NCI-H128 (cell line): ENCODE results near the gene INSRR.

Experiments
- DNase-seq: peaks from one replicate; lab custom pipeline; 2025; ENCODE audit not compliant: unreplicated experiment; lab: John Stamatoyannopoulos, UW

Gene INSRR

DNA sequence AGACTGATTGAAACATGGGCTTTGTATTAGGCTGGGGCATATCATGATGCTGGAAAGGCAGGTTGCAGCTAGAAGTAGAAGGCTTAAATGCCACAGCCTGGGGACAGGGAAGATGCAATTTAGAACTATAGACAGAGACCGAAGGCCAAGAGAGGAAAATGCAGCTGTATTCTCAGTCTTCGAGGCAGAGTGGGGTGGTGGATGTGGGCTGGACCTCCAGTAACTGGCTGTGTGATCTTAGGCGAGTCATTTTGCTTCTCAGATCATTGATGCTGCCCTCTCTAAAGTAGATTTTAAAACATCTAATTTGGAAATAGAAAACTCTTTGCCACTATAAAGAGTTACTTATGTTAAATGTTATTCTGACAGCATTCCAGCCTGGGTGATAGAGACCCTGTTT, 24.6 kb downstream of the INSRR start:
- DNase-seq = no peak

DNA sequence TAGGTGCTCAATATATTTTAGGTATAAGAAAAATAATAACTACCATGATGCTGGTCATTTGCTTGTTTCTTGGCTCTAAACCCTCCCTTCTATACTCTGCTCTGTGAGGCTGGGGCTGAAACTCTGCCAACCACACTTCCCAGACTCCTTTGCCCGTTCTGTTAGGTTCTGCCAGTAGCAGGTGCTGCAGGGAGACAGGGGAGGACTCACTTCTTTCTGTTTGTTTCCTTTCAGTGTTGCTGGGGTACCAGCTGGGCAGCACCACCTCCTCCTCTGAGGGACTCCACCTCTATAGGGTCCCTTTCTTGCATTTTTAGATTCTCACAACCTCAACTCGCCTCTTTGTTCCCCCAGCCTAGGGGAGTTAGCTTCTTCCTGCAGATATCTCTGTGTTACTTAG, 25.3 kb downstream of the INSRR start:
- DNase-seq = no peak

DNA sequence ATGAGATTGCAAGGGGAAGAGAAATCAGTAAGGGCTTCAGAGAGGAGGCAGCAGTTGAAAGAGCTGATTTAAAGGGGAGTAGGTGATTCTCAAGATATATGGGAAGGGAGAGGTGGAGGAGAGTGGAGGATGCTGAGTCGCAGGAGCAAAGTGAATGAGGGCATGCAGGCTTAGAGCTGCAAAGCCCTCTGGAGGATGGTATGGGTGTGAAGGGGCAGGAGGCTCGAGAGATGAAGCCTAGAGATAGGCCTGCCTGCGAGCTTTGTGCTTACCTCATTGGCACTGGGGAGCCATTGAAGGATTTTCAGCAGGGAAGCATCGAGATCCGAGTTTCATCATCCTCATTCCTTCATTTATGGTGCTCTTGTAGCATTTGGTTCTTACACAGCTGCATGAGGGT, 26.5 kb downstream of the INSRR start:
- no peak for DNase-seq

DNA sequence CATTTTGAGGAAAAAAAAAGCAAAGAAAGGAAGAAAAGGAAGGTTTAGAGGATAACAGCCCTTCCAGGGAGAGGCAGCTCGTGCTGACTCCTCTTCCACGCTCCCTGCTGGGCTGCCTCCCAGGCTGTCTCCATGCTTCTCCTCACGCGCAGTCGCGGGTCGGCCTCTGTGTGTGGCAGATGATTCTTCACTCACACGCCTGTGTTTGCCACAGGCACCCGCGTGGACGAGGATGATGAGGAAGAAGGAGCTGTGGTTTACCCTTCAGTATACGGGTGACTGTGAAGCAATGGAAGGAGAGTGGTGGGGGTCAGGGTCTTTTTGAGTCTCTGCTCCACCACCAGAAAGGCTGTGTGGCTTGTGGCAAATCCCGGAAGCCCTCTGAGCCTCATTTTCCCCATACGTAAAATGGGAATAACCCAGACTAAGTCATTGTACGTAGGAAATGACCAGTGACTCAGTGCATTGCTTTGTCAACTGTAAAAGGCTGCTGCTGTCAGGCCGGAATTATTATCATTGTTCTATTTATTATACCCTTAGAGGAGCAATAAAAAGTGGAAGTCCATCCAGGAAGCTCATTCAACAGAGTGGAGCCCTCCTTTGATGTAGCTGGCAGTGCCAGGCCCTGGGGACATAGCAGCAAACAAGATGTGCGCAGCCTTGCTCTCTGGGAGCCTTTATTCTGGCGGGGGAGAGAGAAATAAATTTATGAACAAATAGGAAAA, 30.4 kb downstream of the INSRR start:
- DNase-seq = no peak

DNA sequence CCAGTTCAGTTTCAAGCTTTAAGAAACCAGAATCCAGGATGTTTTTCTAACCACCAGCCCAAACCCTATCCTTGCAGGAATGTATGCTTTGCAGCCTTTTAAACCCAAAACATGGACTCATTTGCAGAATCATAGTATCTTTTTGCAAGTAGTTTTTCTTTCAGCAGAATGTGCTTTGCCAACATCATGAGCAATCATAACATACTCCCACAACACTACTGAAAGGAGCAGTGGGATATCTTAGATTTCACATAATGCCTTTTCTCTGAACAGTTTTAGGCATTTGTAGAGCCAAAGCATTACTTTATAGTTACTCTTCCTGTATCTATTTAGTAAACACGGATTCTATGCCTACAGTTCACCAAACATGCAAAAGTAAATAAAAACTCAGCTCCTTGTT, 32.3 kb downstream of the INSRR start:
- DNase-seq = no peak

DNA sequence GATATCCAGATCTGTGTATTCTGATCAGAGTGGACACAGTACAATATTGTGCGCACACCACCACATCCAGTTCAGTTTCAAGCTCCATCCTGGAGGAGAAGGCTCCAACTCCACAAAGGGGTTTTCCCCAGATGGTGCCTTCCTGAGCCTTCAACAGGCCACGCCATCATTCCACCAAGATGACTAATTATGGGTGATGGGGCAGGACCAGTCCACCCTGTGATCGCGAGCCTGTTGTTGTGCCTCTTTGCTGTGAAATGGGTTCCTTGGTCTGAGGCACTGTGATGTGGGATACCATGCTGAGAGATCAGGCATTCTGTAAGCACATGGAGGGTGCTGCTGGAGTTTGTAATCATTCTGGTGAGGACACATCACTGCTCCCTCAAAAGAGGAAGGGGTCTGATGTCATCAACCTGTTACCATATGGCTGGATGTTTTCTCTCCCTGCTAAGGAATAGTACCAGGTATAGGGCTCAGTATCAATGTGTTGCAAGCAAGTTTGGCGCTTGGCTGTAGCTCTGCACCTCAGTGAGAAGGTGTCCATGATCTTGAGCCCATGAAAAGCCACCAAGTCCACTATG, 35.6 kb downstream of the INSRR start:
- no peak for DNase-seq

DNA sequence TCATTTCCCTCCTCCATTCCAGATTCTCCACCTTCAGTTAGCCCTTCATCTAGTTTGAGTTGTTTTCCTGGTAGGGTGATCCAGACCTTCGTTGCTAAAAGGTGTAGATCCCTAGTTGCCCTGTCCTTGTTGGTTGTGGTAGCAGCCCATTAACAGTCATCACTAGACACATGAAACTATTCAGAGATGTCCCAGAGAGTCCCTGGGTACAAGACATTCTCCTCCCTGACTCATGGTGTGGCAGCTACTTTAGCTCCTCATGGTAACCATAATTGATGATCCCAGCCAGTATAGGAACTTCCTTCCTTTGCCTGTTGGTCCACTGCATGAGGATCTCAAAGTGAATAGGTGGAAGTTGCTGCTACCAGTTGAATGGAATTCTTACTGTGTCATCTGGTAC, 36.2 kb downstream of the INSRR start:
- DNase-seq = no peak

DNA sequence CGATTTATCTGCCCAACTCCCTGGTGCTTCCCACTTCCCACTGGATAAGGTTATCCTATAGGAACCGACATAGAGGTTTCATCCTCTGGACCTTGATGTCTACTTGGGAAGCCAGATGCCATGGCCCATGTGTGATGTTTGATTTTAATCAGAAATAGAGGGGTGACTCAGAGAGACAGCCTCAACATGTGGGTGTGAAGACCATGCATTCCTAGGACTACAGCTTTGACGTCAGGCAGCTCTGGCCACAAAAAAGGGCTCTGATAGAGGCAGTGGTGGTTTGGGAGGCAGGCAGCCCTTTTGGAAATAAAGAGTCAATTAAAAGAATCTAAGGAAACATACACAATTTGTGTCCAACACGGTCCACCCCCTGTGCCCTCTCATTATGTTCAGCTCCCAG, 37.1 kb downstream of the INSRR start:
- no peak for DNase-seq

DNA sequence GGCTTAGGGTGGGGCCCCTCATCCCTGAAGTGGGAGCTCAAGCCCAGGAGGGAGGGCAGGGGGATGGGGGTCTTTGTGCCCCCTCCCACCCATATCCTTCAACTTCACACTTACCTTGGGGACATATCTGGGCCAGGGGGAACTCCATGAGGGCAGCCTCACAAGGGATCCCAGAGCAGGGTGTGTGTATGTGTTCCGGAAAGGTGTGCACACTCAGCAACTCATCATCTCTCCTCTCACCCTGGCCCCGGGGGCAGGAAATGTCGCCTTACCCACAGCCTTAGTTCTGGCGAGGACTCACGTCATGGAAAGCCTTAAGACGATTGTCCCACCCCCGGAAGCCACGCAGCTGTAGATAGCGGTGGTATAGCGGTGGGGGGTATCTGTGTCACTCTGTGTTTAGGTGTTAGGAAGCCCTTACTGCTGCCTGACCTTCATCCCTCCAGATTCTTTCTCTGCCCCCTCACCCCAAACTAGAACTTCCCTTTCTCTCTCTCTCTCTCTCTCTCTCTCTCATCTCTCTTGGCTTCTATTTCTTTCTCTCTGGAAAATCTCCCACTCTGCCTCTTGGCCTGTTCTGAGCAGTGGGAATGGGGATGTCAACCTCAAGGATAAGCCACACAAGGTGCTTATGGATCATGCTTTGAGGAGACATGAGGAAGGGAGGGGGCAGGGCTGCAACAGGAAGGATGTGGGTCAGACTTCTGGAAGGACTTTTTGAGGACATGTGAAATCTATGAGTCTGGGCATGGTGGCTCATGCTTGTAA, 42.2 kb downstream of the INSRR start, which contains the start of gene SH2D2A:
SH2D2A (minus strand) TSS at position 288 of the 768 bp plus-strand sequence; CDS start at position 148, 140 bp downstream.
- DNase-seq = no peak

DNA sequence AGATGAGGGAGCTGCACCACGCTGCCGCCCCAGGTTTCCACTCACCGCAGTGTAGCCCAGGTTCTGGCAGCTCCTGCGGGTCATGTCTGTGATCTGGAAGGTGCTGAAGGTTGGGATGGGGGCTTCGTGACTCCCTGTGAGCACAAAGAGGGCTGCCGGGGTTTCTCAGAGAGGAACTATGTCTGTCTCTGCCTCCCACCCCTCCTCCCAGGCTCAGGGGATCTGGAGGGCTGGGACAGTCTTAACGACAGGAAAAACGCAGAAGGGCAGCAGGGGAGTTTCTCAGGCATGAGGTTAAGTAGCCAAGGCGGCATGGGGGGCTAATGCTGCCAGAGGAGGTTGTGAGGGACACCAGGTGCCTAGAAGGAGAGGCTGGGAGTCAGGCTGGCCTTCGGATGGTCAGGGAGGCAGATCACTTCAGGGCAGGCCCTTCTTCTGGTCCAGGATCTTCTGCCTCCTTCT, 42.9 kb downstream of the INSRR start:
- DNase-seq = no peak

DNA sequence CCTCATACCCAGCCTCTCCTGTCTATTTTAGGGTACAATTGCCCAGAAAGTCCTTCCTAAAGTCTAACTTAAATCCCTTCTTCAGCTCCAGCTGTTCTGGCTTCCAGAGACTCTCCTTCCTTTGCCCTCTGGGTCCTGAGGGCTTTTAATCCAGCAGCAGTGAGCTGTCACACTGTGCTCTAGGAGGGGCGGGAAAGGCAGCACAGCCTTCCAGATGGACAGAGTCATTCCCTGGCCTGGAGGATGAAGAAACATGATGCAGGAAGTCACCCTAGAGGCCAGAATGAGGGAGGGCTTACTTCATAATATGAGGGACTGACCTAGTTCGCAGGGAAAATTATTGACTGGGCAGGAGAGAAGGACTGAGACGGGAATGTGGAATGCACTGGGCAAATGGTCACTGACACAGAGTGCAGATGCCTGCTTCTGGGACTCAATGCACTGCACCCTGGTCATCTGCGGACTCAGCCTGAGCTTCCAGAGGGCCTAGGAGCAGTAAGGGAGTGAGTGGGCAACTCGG, 43.5 kb downstream of the INSRR start:
- DNase-seq = no peak

DNA sequence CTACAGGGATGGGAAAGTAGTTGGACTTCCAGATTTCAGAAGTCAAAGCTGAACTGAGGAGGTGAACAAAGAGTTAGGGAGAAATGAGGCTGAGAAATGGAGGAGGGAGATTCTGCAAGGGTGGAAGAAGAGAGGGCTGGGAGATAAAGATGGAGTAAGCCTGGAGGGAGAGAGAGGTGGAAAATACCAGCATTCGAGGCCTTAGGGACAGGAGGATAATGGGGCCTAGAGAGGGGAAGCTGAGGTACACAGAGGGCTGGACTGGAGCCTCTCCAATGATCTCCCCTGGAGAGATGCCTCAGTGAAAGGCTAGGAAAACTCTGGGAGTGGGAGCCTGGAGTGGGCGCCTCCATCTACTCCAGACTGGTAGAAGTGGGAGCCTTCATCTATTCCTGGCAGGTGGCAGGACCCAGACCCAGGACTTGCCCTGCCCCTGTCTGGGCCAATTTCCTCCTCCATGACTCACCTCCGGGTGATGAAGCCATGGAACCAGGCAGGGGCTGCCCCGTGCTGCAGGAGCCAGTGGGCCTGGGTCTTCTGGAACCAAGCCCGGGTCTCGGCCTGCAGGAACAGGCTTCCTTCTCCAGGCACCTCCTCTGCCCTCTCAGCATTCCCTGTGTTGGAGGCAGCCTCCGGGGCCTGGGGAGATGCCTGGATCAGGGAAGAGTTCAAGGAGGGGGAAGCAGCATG, 44.2 kb downstream of the INSRR start:
- no peak for DNase-seq

DNA sequence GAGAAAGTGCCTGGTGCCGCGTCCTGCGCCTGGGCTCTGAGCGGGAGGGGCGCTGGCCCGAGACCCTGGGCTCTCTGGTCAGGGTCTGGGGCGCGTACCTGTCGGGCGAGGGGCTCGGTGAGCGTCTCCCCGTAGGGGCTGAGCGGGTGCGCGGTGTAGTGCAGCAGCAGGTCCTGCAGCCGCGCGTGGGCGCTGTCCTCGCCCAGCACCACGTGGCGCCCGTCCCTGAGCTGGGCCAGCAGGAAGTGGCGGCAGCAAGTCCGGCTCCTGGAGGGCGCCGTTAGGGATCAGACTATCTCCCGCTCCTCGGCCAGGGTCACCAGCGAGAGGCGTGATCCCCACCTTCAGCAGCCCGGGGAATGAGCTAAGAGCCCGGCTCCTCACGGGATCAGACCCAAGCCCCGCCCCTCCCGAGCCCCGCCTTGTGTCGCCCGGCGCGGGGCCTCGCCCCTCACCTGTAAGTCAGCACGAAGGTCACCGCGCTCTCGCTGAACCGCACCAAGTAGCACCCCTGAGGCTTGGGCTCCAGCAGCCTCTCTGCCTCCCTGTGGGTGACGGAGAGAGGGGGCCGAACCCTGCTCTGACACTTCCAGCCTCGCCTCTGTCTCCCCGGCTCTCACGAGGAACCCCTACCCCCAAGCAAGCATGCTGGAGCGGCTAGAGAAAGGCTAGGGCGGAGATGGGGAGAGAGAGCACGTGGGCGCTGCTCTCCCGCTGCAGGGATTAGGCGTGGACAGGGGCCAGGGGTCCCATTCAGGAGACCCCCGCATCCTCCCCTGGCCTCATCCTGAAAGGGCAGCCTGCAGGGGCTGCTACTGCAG, 45.0 kb downstream of the INSRR start:
- no peak for DNase-seq

DNA sequence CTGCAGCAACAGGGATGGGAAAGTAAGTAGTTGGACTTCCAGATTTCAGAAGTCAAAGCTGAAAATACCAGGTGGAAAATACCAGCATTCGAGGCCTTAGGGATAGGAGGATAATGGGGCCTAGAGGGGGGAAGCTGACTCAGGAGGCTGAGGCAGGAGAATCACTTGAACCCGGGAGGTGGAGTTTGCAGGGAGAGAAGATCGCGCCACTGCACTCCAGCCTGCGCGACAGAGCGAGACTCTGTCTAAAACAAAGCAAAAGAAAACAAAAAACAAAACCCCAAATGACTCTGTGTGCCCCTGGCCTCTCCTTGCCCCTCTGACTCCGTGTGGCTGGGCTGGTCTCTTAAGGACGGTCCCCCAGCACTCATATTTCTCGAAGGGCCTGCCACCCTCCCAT, 45.6 kb downstream of the INSRR start:
- no peak for DNase-seq

DNA sequence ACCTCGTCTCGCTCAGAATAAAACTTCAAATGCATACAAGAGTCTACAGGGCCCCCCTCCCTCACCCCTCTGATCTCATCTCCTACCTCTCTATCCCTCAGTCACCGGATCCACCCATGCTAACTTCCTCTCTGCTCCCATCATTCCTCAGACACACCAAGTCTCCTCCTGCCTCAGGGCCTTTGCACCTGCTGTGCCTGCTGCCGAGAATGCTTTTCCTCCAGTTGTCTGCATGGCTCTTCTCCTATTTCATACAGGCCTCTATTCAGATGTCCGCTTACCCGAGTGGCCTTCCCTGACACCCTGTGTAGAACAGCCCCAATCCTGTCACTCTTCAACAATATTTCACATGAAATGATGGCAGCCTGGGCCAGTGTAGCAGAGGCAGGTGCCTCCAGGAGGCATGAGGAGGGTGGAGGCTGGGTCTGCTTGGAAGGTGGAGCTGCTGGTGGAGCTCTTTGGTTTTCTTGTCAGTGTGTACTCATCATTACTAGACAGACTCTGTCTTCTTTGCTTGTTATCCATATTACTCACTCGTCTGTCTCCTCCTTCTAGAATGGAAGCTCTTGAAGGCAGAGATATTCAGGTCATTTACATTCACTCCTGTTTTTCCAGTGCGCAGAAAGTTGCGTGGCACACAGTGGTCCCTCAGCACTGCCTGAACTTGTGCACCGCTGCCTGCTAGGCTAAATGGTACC, 46.5 kb downstream of the INSRR start:
- DNase-seq = no peak

DNA sequence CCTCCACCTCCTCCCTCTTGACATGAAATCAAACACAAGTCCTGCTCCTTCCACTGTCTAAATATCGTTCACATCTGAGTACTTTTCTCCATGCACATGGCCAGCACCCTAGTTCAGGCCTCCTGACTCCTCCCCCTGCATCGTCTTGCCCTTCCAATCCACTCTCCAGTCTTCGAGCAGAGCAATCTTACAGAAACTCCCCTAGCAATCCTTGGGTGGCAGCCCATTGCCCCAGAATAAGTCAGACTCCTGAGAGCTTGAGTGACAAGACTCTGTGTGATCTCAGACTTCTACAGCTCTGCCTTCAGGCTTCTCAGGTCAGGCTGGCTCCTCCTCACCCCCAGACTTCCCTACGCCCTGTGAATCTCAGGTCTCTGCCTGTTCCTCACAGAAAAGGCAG, 47.7 kb downstream of the INSRR start:
- DNase-seq = no peak

DNA sequence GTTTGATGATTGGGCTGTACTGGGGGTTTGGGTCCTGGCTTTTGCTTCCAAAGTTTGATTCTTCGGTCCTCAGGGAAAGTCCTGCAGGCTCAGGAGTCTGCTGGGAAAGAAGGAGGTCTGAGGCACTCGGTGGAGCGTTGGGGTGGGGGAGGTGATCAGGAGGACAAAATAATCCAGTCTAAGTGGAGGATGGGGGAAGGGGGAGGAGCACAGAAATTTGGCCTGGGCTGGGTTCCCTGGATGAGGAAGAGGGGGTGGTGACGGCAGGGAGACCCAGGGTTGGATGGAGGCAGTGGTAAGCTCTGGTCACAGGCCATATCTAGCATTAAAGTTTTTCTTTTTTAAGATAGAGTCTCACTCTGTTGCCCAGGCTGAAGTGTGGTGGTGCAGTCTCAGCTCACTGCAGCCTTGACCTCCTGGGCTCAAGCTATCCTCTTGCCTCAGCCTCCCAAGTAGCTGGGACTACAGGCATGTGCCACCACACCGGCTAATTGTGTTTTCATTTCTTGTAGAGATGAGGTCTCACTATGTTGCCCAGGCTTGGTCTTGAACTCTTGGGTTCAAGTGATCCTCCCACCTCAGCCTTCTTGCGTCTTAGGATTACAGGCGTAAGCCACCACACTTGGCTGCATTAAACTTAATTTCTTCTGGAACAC, 49.1 kb downstream of the INSRR start:
- DNase-seq = no peak

DNA sequence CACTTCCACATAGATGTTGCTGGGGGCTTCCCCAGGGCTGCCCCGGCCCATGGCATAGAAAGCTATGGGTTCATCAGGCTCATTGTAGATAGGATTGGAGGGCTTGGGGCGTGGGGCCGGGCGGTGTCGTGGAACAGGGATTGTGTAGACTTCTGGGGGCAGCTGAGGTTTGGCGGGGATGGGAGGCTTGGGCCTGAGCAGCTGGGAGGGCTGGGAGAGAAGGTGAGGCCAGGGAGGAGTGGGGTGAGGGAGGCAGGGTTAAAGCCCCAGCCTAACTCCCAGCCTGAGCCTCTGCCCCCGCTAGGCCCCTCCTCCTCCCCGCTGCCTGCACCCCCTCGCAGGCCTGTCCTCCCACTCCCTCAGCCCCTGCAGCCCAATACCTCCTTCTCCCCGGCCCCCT, 49.6 kb downstream of the INSRR start:
- DNase-seq = no peak
